ENCODE results near the gene DNMT3A. TPM values are rescaled to one million over a fixed set of nuclear protein-coding genes. Genes with fewer than 3 reads are reported as not detected.

Gene DNMT3A
- total and polyA plus RNA-seq, 2 donors (not counting 3 experiments of a cell fraction or from before 2014, with no cell fraction given) = 23.3 to 71.7 TPM

DNA sequence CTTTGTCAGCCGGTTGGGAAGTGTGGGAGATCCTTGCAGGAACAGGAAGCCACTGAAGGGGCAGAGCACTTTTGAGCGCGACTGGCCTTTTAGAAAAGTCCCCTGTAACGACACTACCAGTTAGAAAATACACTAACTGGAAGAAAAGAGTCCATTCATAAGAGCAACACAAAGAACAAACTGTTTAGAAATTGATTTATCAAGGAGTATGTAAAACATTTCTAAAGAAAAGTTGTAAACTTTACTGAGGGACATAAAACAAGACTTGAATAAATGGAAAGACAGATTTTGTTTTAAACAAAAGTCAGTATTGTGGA is 143.6 kb downstream of the DNMT3A start:
- no peaks in the 10 kb centered on the region for H3K9me1 ChIP-seq (replicated peaks; ENCODE audit: control insufficient read depth, extremely low read depth, insufficient read depth, low read length)
- H3K27me3 ChIP-seq (ENCODE audit: control insufficient read depth in 2 of 2, insufficient read depth in 2 of 2, low read length in 2 of 2) = no peaks in the 10 kb centered on the region
- no peaks in the 10 kb centered on the region for H4K20me1 ChIP-seq (replicated peaks; ENCODE audit: control insufficient read depth, extremely low read depth, insufficient read depth, low read length)
- H3K9me3 ChIP-seq (replicated peaks; ENCODE audit: control insufficient read depth, insufficient read depth, low read length) = no peaks in the 10 kb centered on the region
- H3K79me2 ChIP-seq (ENCODE audit: control insufficient read depth, insufficient read depth, low read length) = no peaks in the 10 kb centered on the region
- FAIRE-seq (no peak), DNase-seq (ENCODE audit: low read depth, low spot score) (no peak)
- intact Hi-C loops (cut with micrococcal nuclease) (loop anchor here (5.0 to 10.0 kb wide), 2 partner anchors 156 to 583 kb away; partner anchors contain the start of gene EFR3B), dilution Hi-C loops (cut with MboI; ENCODE audit: extremely low pct_ligation_motif_present, low sequenced_read_pairs) (no loop called here)
- peak overlapping the region; percentile 14 for H2AFZ ChIP-seq (ENCODE audit: low read depth, low read length)
- no TSS peak for BruUV-seq (replicated peaks)
- POLR2A ChIA-PET = no interaction called here
- H3K4me2 ChIP-seq (ENCODE audit: insufficient read depth, low read length) = no peak overlapping the region
- H3K36me3 ChIP-seq (ENCODE audit: control insufficient read depth in 2 of 2, extremely low read depth in 1 of 2, insufficient read depth in 2 of 2, low read length in 2 of 2) = no peaks in the 10 kb centered on the region
- H3K4me3 ChIP-seq (replicated peaks in 1 of 3; ENCODE audit: insufficient read depth in 1 of 3, low read depth in 1 of 3, low read length in 3 of 3) = no peak overlapping the region
- H3K9ac ChIP-seq (replicated peaks; ENCODE audit: extremely low read depth, insufficient read depth, low read length) = no peak overlapping the region
- CTCF ChIA-PET = interaction anchor here (4.5 kb wide), 1 partner anchor 221 kb away, joined by 119 read pairs; no protein-coding TSS in a partner anchor
- no peak for TF ChIP-seq MYC (IDR thresholded peaks at IDR 0.05; ENCODE audit: low read depth, low read length)
- TF ChIP-seq CTCF (IDR thresholded peaks at IDR 0.05; ENCODE audit: extremely low read depth in 1 of 2, insufficient read depth in 1 of 2, low read depth in 1 of 2, low read length in 2 of 2) = no peak
- no peak for TF ChIP-seq FOS (IDR thresholded peaks at IDR 0.05; ENCODE audit: borderline replicate concordance, insufficient read depth, low read length)
- no peak for TF ChIP-seq POLR2A (IDR thresholded peaks at IDR 0.05; ENCODE audit: low read depth, low read length)
- TF ChIP-seq EZH2 (IDR thresholded peaks at IDR 0.05; ENCODE audit: borderline replicate concordance, low read depth, low read length, severe bottlenecking) = no peak
- no peak for TF ChIP-seq POLR2AphosphoS5 (IDR thresholded peaks at IDR 0.05; ENCODE audit: insufficient read depth, low read depth, low read length)
- TF ChIP-seq, protein P1, sequence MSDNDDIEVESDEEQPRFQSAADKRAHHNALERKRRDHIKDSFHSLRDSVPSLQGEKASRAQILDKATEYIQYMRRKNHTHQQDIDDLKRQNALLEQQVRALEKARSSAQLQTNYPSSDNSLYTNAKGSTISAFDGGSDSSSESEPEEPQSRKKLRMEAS (IDR thresholded peaks at IDR 0.05; ENCODE audit: insufficient read depth, insufficient read length) = no peak
- TF ChIP-seq JUN (IDR thresholded peaks at IDR 0.05; ENCODE audit: borderline replicate concordance, insufficient read depth, insufficient read length, low read depth) = no peak
- TF ChIP-seq GATA2 (IDR thresholded peaks at IDR 0.05; ENCODE audit: insufficient read depth, insufficient read length, low read depth, low read length) = no peak
- H3K27ac ChIP-seq (ENCODE audit: insufficient read depth, low read depth, low read length) = no peak overlapping the region
- no peaks in the 10 kb centered on the region for H3K4me1 ChIP-seq (ENCODE audit: control insufficient read depth, extremely low read depth, insufficient read depth, low read length)
